Adrenal gland (tissue), 12 donors: ENCODE results near the gene CAB39. TPM values are rescaled to one million over a fixed set of nuclear protein-coding genes. Genes with fewer than 3 reads are reported as not detected.
A peak's percentile ranks its signal among the peaks of the same experiment; 100 is the strongest.

Experiments used
- DNase-seq, 7 donors: peaks; one replicate each; pipeline ENCODE4 v3.0.0-alpha.2; 2019 to 2020
- H3K27ac ChIP-seq, 5 donors: fragments of 200-600 bp; sonication (generic) in 4 of 5; 1 replicate in 3 of 5; 2 replicates in 2 of 5; pipeline versions ENCODE4 v1.5.1 to v1.8.0; 2016 to 2020; ENCODE audit warnings: mild to moderate bottlenecking in 1 of 5
- H3K27me3 ChIP-seq: fragments of 200-600 bp; 2 replicates; pipeline ENCODE4 v1.8.0; 2021
- H3K36me3 ChIP-seq, 2 donors: fragments of 200-600 bp; replicated peaks in 1 of 2; 1 replicate in 1 of 2; 2 replicates in 1 of 2; pipeline versions ENCODE4 v1.5.1 to v1.8.0; 2018 to 2022
- H3K4me1 ChIP-seq, 2 donors: fragments of 200-600 bp; replicated peaks in 1 of 2; 1 replicate in 1 of 2; 2 replicates in 1 of 2; pipeline versions ENCODE4 v1.5.1 to v1.8.0; 2018 to 2021
- H3K4me3 ChIP-seq, 4 donors: fragments of 200-600 bp; sonication (generic) in 3 of 4; one replicate each; pipeline ENCODE4 v1.5.1; 2016 to 2018
- H3K9me3 ChIP-seq, 3 donors: fragments of 200-600 bp; sonication (generic) in 1 of 3; replicated peaks in 1 of 3; 1 replicate in 2 of 3; 2 replicates in 1 of 3; pipeline versions ENCODE4 v1.5.1 to v1.8.0; 2016 to 2021
- CTCF ChIP-seq, 6 experiments: fragments of 450-650 bp in 4 of 6; fragments of 200-600 bp in 2 of 6; sonication (generic) in 1 of 6; IDR thresholded peaks; 1 replicate in 5 of 6; 2 replicates in 1 of 6; pipeline versions ENCODE4 v1.5.1 to v1.8.0; 2016 to 2021; ENCODE audit warnings: antibody characterized with exemption in 6 of 6, mild to moderate bottlenecking in 2 of 6, moderate library complexity in 1 of 6
- POLR2A ChIP-seq, 2 donors: fragments of 450-650 bp; IDR thresholded peaks; one replicate each; pipeline ENCODE4 v1.6.1; 2017; ENCODE audit warnings: antibody characterized with exemption in 2 of 2, mild to moderate bottlenecking in 2 of 2, moderate library complexity in 1 of 2
- WGBS, 4 donors: extraction: QIAGEN DNeasy Blood & Tissue Kit in 2 of 4; methylation state at CpG; one replicate each; pipeline versions ENCODE4 v1.1.5 to v1.1.7; 2013 to 2017; 5-methylcytosine and 5-hydroxymethylcytosine counted together
- intact Hi-C, 2 donors: fragments of 100-400 bp; cut with DNase I; formaldehyde crosslinking; loops; one replicate each; pipeline versions ENCODE4 v1.14.1 to v1.15.0; 2022 to 2023
- polyA plus RNA-seq, 3 donors: library from polyadenylated mRNA; stranded (reverse); fragments of 200-250 nt in 2 of 3; fragments of 350-450 nt in 1 of 3; fragmentation: Illumina TruSeq in 1 of 3; extraction: RNeasy Lipid Tissue Mini Kit (QIAGEN cat#74804) in 1 of 3; gene quantifications; one replicate each; pipeline ENCODE4 v1.2.3, GENCODE V29; 2013 to 2014
- total RNA-seq, 9 donors: library from RNA; depleted of rRNA in 4 of 9; stranded (reverse); fragments of >200 nt in 4 of 9; fragments of 120-200 nt in 1 of 9; fragmentation: NEBNext Ultra II Directional in 1 of 9; extraction: Animal tissue kit (Norgen Biotek cat#: 25700) in 1 of 9; gene quantifications; one replicate each; pipeline versions ENCODE4 v1.1.0 to v1.2.4, GENCODE V29; 2013 to 2023
- donor health status: healthy with polysubstance abuse.
- donor health status: Bipolar disorder and iron deficiency.
- donor health status: DM: yes; HTN: yes; CAD: no.
- donor health status: DM: no; HTN: no; CAD: no.
- donor health status: DM: no; HTN: no; CAD: no.
- donor health status: DM: yes; HTN: yes; CAD: no.

Gene CAB39
- total and polyA plus RNA-seq, 12 donors, result 10.5 to 96.1 (median 55.5) TPM

DNA sequence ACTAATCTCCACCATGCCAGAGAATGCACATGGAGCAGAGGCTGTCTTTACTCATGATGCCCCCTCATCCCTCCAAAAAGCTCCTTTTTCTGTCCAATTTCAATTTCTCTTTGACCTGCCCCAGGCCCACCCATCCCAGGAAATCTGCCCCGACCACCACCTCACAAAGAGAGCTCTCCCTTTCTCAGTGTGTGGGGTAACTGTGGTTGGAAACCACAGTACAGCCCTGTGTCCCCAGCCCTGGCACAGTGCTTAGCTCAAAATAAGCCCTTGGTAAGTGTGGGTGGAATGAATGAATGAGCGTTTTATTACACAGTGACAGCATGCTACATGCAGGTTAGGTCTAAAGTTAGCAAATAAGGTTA, 43.7 kb upstream of the CAB39 start:
- Histone ChIP-seq H3K27me3 (no peaks in the 10 kb centered on the region), H3K9me3 (no peaks in the 10 kb centered on the region), H3K36me3 (no peaks in the 10 kb centered on the region), H3K4me3 (no peak overlapping the region), H3K27ac (peak overlapping the region in 1 of 5 donors; percentile 85), H3K4me1 (no peaks in the 10 kb centered on the region)
- no peak for DNase-seq
- intact Hi-C loops, result no loop called here
- TF ChIP-seq CTCF (IDR thresholded peaks at IDR 0.05) (no peak), POLR2A (IDR thresholded peaks at IDR 0.05) (no peak)
- 54 to 75% (median 62%) methylated on average over 2 of the region's 2 CpGs for WGBS, 4 donors

DNA sequence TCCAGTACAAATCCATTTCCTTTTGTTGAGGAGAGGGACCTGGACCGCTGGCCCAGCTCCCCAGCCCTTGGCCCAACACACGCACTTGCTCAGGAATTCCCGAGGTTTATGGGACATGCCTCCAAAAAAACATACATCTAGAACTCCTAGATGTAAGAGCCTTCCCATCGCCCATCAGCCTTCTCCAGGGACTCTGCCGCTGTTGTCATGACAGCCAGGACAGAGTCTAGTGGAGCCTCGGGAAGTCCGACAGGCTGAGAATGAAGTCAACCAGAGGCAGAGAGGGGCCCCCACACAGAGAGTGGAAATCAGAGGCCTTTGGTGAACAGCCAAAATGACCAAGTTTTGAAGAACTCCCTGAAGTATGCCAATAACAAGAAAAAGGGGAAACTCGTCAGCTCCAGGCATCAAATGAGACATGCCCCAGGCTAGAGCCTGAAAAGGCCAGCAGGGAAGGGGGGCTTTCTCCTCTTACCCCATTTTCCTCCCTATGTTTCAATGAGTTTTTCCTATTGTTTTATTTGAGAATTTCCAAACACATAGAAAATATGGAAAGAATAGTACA, 43.2 kb upstream of the CAB39 start:
- DNase-seq, result peak in 1 of 7 donors; percentile 21
- H3K4me1 ChIP-seq, result no peaks in the 10 kb centered on the region
- no peak overlapping the region for H3K4me3 ChIP-seq
- WGBS, 4 donors, result 77 to 85% (median 83%) methylated on average over 7 to 8 of the region's 8 CpGs
- no peaks in the 10 kb centered on the region for H3K9me3 ChIP-seq
- no peaks in the 10 kb centered on the region for H3K27me3 ChIP-seq
- H3K27ac ChIP-seq, result peak overlapping the region in 1 of 5 donors; percentile 85
- intact Hi-C loops, result no loop called here
- H3K36me3 ChIP-seq, result no peaks in the 10 kb centered on the region
- TF ChIP-seq POLR2A (IDR thresholded peaks at IDR 0.05) (no peak), CTCF (IDR thresholded peaks at IDR 0.05) (no peak)

DNA sequence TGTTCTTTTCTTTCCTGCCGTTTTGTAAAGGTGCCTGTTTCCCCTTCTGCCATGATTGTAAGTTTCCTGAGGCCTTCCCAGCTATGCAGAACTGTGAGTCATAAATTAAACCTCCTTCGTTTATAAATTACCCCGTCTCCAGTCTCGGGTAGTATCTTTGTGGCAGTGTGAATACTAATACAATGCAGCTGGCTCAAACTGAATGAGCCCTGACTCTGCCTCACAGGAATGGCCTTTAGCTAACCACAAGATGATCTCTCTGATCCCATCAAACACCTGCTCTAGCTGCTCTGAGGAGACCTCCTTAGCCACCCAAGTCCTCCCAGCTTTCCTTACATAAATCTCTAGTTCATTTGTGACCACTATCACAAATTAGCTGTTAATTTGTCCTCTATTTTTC, 41.5 kb upstream of the CAB39 start:
- intact Hi-C loops, result no loop called here
- H3K4me3 ChIP-seq, result no peak overlapping the region
- 37 to 52% (median 46%) methylated on average over 4 of the region's 4 CpGs for WGBS, 4 donors
- DNase-seq, result no peak
- no peaks in the 10 kb centered on the region for H3K27me3 ChIP-seq
- no peaks in the 10 kb centered on the region for H3K4me1 ChIP-seq
- H3K9me3 ChIP-seq, result no peaks in the 10 kb centered on the region
- H3K36me3 ChIP-seq, result no peaks in the 10 kb centered on the region
- TF ChIP-seq POLR2A (IDR thresholded peaks at IDR 0.05) (no peak), CTCF (IDR thresholded peaks at IDR 0.05) (no peak)
- no peak overlapping the region for H3K27ac ChIP-seq

DNA sequence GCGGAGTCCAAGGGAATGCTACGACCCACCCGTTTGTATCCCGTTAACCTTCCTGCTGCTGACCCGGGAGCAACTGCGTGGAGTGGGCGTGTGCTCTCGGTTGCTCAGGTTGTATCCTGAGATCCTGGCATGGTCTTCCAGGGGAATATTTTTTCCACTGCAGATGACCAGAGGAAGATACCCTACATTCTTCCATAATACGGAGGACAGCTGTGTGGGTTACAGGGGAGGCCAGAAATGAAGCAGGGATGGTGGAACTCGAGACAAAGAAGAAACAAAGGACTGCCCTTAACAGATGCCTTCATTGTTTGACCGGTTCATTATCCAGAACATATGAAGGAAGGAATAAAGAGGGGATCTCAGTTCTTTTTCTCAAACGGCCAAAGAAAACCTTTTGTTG, 39.8 kb upstream of the CAB39 start:
- H3K27ac ChIP-seq, result no peak overlapping the region
- H3K36me3 ChIP-seq, result no peaks in the 10 kb centered on the region
- 75 to 89% (median 80%) methylated on average over 8 to 12 of the region's 12 CpGs for WGBS, 4 donors
- intact Hi-C loops, result no loop called here
- no peak overlapping the region for H3K4me3 ChIP-seq
- no peaks in the 10 kb centered on the region for H3K4me1 ChIP-seq
- no peaks in the 10 kb centered on the region for H3K9me3 ChIP-seq
- TF ChIP-seq CTCF (IDR thresholded peaks at IDR 0.05) (no peak), POLR2A (IDR thresholded peaks at IDR 0.05) (no peak)
- DNase-seq, result no peak
- H3K27me3 ChIP-seq, result no peaks in the 10 kb centered on the region
